GM10266 (cell line): ENCODE measurements around the gene AP4E1.
A peak's percentile ranks its signal among the peaks of the same experiment; 100 is the strongest.

Experiments used
- DNase-seq: peaks from one replicate; pipeline ENCODE4 v3.0.0; 2012; ENCODE audit errors: extremely low spot score
- TF ChIP-seq, protein P1 (sequence below): IDR thresholded peaks from 2 replicates; pipeline ENCODE4 v1.5.1; 2012; ENCODE audit warnings: mild to moderate bottlenecking, low read depth; ENCODE audit not compliant: control insufficient read depth, insufficient read depth; ENCODE audit errors: missing control alignments

Gene AP4E1

GRCh38 chr15:50880651-50881114 is 27.8 kb upstream of the AP4E1 start:
- peak; percentile 31 for DNase-seq
- TF ChIP-seq, protein P1, sequence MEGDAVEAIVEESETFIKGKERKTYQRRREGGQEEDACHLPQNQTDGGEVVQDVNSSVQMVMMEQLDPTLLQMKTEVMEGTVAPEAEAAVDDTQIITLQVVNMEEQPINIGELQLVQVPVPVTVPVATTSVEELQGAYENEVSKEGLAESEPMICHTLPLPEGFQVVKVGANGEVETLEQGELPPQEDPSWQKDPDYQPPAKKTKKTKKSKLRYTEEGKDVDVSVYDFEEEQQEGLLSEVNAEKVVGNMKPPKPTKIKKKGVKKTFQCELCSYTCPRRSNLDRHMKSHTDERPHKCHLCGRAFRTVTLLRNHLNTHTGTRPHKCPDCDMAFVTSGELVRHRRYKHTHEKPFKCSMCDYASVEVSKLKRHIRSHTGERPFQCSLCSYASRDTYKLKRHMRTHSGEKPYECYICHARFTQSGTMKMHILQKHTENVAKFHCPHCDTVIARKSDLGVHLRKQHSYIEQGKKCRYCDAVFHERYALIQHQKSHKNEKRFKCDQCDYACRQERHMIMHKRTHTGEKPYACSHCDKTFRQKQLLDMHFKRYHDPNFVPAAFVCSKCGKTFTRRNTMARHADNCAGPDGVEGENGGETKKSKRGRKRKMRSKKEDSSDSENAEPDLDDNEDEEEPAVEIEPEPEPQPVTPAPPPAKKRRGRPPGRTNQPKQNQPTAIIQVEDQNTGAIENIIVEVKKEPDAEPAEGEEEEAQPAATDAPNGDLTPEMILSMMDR = no peak

DNA sequence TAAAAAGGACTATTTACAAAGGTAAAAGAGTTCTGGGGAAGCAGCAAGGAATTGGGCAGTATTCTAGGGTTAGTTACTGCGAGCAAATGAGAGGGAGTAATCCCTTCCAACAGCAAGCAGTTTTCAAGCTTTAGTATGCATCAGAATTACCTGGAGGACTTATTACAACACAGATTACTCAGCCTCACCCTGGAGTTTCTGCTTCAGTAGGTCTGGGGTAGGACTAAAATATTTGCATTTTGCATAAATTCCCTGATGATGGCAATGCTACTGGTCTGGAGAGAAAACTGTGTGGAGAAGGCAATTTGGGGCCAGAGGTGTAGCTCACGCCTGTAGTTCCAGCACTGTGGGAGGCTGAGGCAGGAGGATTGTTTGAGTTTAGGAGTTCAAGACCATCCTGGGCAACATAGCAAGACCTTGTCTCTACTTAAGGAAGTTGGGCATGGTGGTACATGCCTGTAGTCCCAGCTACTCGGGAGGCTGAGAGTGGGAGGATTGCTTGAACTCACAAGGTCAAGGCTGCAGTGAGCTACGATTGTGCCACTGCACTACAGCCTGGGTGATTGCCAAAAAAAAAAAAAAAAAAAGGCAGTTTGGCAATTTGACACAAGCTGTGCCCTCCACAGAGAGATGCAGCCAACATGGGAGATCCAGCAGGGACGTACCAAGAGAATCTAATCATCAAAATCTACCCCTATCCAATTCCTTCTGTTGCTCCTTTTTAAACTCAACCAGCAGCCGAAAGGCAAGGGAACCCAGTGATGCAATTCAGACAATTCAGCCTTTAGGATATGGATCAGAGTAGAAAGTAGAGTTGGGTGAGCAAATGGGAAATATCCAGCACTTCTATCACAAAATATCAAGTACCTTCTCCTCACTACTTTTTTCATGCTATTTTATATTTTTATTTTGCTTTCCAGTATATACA is 27.1 kb upstream of the AP4E1 start:
- DNase-seq = no peak
- TF ChIP-seq, protein P1 = no peak

GRCh38 chr15:50883903-50884302 is 24.6 kb upstream of the AP4E1 start:
- DNase-seq = no peak
- TF ChIP-seq, protein P1 = no peak

DNA sequence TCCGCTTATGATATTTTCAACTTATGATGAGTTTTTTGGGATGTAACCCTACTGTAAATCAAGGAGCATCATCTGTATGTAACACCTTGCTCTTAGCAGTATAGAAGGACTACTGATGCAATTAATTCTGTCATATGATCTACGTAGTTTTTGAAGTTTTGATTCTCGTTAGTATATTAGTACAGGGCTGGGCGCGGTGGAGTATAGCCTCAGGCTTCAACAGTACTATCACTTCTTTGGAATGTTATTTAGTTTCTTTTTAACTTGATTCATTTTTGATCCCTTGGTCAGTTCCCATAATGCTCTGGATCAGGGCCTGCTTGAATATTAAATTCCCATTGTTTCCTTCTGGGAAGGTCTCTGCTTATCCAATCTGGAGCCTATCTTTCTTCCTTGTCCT is 23.9 kb upstream of the AP4E1 start:
- TF ChIP-seq, protein P1 = no peak
- DNase-seq = no peak

GRCh38 chr15:50886139-50886467 is 22.4 kb upstream of the AP4E1 start:
- DNase-seq = no peak
- TF ChIP-seq, protein P1 = no peak

DNA sequence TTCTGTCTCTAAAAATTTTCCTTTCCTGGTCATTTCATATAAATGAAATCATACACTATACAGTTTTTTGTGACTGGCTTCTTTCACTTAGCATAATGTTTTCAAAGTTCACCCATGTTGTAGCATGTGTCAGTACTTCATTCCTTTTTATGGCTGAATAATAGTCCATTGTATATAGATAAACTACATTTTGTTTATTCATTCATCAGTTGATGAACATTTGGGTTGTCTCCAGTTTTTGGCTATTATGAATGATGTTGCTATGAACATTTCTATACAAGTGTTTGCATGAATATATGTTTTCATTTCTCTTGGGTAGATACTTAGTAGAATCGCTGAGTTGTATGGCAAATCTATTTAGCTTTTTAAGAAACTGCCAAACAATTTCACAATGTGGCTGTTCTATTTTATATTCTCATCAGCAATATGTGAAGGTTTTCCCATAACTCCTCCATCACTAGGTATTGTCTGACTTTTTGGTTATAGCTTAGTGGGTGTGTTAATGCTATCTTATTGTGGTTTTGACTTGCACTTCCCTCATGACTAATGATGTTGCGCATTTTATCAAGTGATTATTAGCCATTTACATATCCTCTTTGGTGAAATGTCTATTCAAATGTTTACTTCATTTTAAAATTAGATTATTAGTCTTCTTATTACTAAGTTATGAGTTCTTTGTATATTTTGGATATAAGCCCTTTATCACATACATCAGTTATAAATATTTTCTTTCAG is 21.7 kb upstream of the AP4E1 start:
- TF ChIP-seq, protein P1 = no peak
- no peak for DNase-seq

- no peak for DNase-seq
- TF ChIP-seq, protein P1 = no peak
Measured at GRCh38 chr15:50888054-50888453, 20.4 kb upstream of the AP4E1 start.
